HepG2 (cell line): ENCODE results near the gene FIBP.

ENCODE experiments used
- BRCA1 ChIP-seq: sonication (generic); formaldehyde crosslinking; IDR thresholded peaks from 2 replicates; pipeline ENCODE4 v1.4.0; 2020; ENCODE audit warnings: missing genetic modification reagents
- CTCF ChIP-seq: sonication (generic); formaldehyde crosslinking; IDR thresholded peaks from 2 replicates; pipeline ENCODE4 v1.5.0; 2020; ENCODE audit warnings: mild to moderate bottlenecking, missing genetic modification reagents, moderate library complexity
- MAX ChIP-seq: IDR thresholded peaks from 2 replicates; pipeline ENCODE4 v1.6.1; 2012; ENCODE audit warnings: inconsistent platforms
- RORA ChIP-seq: sonication (generic); formaldehyde crosslinking; IDR thresholded peaks from 2 replicates; pipeline ENCODE4 v1.5.0; 2020; ENCODE audit warnings: mild to moderate bottlenecking, missing genetic modification reagents, moderate library complexity
- SALL2 ChIP-seq: sonication (generic); formaldehyde crosslinking; IDR thresholded peaks from 2 replicates; pipeline ENCODE4 v1.8.1; 2023; ENCODE audit warnings: mild to moderate bottlenecking, missing genetic modification reagents, inconsistent platforms
- ZNF260 ChIP-seq: sonication (generic); formaldehyde crosslinking; IDR thresholded peaks from 2 replicates; pipeline ENCODE4 v1.4.0; 2020; ENCODE audit warnings: missing genetic modification reagents, low read depth, mild to moderate bottlenecking, borderline replicate concordance

- TF ChIP-seq BRCA1 (no peak), CTCF (CRISPR knock-in tag) (no peak), SALL2 (CRISPR knock-in tag) (no peak), ZNF260 (CRISPR knock-in tag) (no peak), RORA (no peak), MAX (no peak)
These were observed 5.8 kb upstream of the FIBP start for GRCh38 chr11:65894034-65894591.
